Retinal pigment epithelial cell (primary cell): ENCODE data around the gene PPP1R3G.

Source experiments
- DNase-seq: peaks from one replicate; pipeline ENCODE4 v3.0.0-alpha.2; 2010; ENCODE audit warnings: low read depth
- H3K4me3 ChIP-seq: 2 replicates; pipeline ENCODE4 v1.5.1; 2011; ENCODE audit warnings: mild to moderate bottlenecking, low read length, control low read depth, moderate library complexity
- CTCF ChIP-seq: conservative IDR thresholded peaks from 2 replicates; pipeline ENCODE4 v1.5.1; 2011; ENCODE audit warnings: low read depth, low read length, control low read depth, inconsistent platforms

The PPP1R3G gene

GRCh38 chr6:5084781-5085647 is at the start of gene PPP1R3G:
Gene PPP1R3G (plus strand): TSS chr6:5085341. CDS start chr6:5085486, 145 bp downstream.
- TF ChIP-seq CTCF = no peak
- no peak for DNase-seq
- peak within 1 kb of the TSS; percentile 57 for H3K4me3 ChIP-seq

GRCh38 chr6:5036269-5036668 is 48.9 kb upstream of the PPP1R3G start:
- TF ChIP-seq CTCF = peak; percentile 4
- no peak overlapping the region for H3K4me3 ChIP-seq
- DNase-seq = no peak

- no peak for TF ChIP-seq CTCF
- no peak for DNase-seq
- H3K4me3 ChIP-seq = no peak overlapping the region
Observed at GRCh38 chr6:5041955-5042354, 43.2 kb upstream of the PPP1R3G start.

GRCh38 chr6:5042436-5042835 is 42.7 kb upstream of the PPP1R3G start:
- no peak for TF ChIP-seq CTCF
- H3K4me3 ChIP-seq = no peak overlapping the region
- no peak for DNase-seq

- TF ChIP-seq CTCF = no peak
- no peak for DNase-seq
- no peak overlapping the region for H3K4me3 ChIP-seq
Observed at GRCh38 chr6:5044866-5045265, 40.3 kb upstream of the PPP1R3G start.

- H3K4me3 ChIP-seq = no peak overlapping the region
- no peak for DNase-seq
- TF ChIP-seq CTCF = no peak
Observed at GRCh38 chr6:5045416-5045815, 39.7 kb upstream of the PPP1R3G start.

GRCh38 chr6:5046430-5046829 is 38.7 kb upstream of the PPP1R3G start:
- no peak overlapping the region for H3K4me3 ChIP-seq
- TF ChIP-seq CTCF = no peak
- no peak for DNase-seq
